Activated CD4-positive, alpha-beta T cell treated with anti-CD3 and anti-CD28 coated beads for 1 hour (primary cell): Measurements from ENCODE around the gene UGT1A5.
"Not testable (repeated sequence)": the region's sequence is repeated elsewhere in the genome, so short reads cannot be mapped to it uniquely, and the experiment has no call there.

ENCODE experiments used
- DNase-seq: peaks from one replicate; pipeline ENCODE4 v3.0.0-alpha.2; 2020

Gene UGT1A5

DNA sequence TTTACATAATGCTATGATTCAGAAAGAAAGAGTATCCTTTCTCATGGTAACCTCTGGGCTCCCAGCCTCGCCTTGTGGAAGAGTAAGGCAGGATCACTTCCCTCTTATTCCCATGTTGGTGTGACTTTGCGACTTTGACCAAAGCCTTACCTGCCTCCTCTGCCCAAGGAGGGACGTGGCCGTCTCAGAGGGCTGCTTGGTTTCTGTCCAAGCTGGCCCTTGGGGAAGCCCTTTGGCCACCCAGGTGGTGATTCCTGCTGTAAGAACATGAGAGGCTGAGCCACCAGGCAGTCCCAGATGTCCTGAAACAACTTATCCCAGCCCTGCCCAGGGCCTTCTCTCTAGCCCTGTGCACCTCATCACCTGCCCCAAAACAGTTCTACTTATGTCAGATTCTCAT lies 14.0 kb upstream of the UGT1A5 start:
- DNase-seq = no peak

DNA sequence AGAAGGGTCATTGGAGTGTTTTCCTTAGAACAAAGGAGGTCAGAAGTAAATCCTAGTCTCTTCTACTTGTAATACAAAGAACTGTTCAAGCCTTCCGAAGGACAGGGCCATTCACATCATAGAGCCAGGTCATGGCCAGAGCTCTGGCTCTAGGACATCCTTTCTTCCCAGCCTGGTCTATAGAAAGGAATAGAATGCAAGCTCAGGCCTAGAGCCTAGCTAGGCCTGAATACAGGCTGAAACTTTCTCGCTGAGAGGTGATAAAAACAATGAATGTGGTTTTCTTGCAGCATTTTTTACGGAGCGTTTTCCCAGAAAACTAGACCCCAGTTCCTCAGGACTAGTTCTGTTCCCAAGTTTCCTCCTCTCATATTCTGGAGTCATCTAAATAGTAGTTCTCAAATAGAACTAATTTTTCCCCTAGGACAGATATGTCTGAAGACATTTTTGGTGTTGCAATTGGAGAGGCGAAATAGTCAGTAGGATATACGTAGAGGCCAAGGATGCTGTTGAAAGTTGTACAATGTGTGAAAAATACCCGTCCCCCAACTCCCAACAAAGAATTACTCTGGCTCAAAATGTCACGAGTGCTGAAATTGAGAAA lies 13.2 kb upstream of the UGT1A5 start:
- DNase-seq = no peak

DNA sequence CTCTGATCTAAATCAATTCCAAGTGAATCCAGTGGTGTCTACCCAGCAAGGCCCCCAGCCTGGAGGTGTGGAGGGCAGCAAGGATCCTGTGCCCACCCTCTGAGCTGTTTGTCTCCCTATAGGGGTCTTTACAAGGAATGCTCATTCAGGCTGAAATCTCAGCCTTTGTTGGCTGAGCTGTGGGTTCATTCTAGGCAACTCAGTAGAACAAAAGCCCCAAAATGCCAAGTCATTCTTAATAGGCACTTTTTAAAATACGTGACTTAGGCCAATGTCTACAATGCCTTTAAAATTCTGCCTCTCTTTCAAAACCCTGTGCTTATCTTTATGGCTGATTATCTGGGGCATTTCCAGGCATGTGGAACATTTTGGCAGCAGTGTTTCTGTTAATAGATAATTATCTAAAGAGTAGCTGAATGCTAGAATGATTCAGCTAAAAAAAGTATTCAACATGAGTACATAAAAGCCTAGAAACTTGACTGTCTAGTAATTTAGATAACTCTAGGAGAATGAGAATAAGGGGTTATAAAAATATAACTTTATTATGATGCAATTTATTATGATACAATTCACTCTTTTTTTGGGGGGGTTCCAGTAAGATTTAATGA lies 12.6 kb upstream of the UGT1A5 start:
- no peak for DNase-seq

DNA sequence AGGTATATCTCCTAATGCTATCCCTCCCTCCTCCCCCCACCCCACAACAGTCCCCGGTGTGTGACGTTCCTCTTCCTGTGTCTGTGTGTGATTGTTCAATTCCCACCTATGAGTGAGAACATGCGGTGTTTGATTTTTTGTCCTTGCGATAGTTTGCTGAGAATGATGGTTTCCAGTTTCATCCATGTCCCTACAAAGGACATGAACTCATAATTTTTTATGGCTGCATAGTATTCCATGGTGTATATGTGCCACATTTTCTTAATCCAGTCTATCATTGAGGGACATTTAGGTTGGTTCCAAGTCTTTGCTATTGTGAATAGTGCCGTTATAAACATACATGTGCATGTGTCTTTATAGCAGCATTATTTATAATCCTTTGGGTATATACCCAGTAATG lies 11.9 kb upstream of the UGT1A5 start:
- DNase-seq = not testable (repeated sequence)

- DNase-seq = no peak
Measured at GRCh38 chr2:233702238-233702637, 10.5 kb upstream of the UGT1A5 start.

- DNase-seq = no peak
Measured at GRCh38 chr2:233705911-233706506, 6.7 kb upstream of the UGT1A5 start.

- no peak for DNase-seq
Measured at GRCh38 chr2:233706720-233707119, 6.0 kb upstream of the UGT1A5 start.

DNA sequence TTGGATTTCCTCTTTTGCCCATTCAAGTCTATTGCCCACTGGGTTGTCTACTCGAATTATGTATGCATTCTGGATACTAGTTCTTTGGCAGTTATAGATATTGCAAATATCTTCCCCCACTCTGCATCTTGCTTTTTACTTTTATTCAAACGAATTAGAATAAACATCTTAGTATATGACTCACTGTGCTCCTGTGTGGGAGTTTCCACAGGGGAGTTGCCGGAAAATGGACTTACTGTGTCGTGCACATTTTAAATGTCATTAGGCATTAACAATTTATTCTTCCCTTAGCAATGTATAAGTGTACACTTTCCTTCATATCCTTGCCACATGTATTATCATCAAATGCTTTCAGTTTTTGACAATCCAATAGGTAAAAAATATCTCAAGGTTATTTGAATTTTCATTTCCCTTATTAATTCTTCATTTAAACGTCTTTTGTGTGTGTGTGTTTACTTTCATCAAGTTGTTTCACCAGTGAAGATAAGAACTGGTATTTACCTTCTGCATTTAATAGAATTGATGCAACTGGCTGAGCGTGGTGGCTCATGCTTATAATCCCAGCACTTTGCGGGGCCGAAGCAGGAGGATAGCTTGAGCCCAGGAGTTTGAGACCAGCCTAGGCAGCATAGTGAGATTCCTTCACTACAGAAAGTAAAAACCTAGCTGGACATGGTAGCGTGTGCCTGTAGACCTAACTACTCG lies 4.6 kb upstream of the UGT1A5 start:
- DNase-seq = no peak

- DNase-seq = no peak
Measured at GRCh38 chr2:233708942-233709341, 3.8 kb upstream of the UGT1A5 start.

DNA sequence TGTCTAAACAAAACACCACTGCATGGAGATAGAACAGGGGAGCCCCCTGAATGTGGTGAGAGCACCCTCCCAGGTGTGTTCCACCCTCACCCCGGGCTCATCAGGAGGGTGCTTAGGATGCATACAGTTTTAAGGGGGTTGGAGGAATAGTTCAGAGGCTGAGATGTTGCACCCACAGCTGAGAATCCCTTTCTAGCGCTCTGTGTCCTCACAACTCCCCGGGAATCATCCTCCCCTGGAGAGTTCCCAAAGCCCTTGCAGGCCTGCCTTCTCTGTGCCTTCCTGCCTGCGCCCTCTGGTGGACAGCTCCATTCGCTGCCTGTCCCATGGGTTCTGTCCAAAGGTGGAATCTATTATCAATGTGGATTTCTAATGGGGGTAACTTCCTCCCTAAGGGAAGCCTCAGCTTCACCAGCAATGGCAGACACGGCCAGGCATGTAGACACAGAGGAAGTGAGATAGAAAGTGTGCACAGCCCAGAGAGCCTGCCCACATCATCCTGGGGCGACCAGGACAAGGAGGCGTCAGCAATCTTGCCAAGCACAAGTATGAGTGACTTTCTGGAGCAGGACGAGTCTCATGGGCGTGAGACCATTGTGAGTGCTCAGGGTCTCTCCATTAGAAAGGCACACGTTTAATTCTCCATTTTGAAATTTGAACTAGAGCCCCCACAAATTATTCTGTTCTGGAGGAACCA lies 1.2 kb upstream of the UGT1A5 start:
- DNase-seq = peak; percentile 42

- no peak for DNase-seq
Measured at GRCh38 chr2:233713262-233713615, 532 bp downstream of the UGT1A5 start.

DNA sequence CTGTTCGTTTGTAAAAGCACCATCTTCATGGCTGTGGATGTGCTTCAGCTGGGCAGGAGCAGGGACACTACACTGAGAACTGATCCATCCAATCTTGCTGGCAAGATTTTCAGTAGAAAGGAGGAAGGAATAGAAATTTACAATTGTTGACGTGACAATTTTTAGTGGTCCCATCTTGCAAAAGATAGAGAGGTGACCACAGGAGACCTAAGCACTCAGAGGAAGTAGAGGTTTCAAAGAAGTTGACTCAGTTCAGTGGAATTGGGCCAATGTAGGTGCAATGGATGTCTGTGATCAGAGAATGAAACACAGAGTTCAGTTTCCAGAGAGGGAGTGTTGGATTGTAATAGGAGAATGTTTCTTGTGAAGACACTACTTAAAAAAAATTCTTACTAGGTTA lies 1.4 kb downstream of the UGT1A5 start:
- no peak for DNase-seq

GRCh38 chr2:233718552-233718951 lies 5.8 kb downstream of the UGT1A5 start, which contains the start of gene UGT1A4:
Gene UGT1A4, plus strand, starts transcription at chr2:233718736. Its CDS starts 85 bp downstream, at chr2:233718821.
- DNase-seq = no peak

GRCh38 chr2:233728723-233729301 lies 16.1 kb downstream of the UGT1A5 start, which contains the start of gene UGT1A3:
Gene UGT1A3, plus strand, starts transcription at chr2:233729042. Its CDS starts 85 bp downstream, at chr2:233729127.
- DNase-seq = no peak

GRCh38 chr2:233736868-233737653 lies 24.4 kb downstream of the UGT1A5 start:
- DNase-seq = not testable (repeated sequence)

DNA sequence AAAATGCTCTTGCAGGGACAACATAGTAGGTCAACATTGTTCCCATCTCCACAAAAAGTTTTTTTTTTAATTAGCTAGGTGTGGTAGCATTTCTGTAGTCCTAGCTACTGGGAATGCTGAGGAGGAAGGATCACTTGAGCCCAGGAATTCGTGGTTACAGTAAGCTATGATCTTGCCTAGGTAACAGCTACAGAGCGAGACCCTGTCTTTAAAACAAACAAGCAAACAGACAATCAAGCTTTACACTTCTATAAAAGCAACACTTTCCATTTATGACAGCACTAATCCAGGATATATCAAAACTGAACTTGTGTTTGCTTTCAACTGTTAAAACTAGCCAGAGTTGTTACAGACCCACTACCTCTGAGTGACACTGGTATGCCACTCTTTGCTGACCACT lies 28.2 kb downstream of the UGT1A5 start:
- no peak for DNase-seq

GRCh38 chr2:233743464-233744259 lies 31.0 kb downstream of the UGT1A5 start:
- no peak for DNase-seq

DNA sequence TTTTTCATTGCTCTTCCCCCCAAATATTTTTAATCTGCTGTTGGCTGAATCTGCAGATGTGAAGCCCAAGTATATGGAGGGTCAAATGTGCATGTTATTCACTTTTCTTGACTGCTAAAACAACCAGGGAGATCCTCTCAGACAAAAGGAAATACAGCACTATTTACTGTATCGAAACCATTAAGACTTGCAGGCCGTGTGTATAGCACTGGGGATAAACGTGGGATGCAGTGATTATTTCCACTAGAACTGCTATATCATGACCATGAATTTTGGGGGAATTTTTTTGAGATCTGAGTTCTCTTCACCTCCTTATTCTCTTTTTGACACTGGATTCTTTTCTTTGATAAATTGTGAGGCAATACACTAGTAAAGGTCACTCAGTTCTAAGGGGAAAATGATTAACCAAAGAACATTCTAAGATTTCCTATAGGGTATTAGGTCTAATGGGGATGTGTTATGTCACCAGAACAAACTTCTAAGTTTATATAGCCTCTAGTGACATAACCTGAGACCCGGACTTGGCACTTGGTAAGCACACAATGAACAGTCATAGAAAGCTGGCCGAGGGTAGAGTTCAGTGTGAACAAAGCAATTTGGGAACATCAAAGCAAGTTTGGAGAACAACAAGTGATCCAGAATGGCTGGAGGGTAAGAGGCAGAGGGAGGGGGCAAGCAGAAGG lies 32.5 kb downstream of the UGT1A5 start:
- no peak for DNase-seq

DNA sequence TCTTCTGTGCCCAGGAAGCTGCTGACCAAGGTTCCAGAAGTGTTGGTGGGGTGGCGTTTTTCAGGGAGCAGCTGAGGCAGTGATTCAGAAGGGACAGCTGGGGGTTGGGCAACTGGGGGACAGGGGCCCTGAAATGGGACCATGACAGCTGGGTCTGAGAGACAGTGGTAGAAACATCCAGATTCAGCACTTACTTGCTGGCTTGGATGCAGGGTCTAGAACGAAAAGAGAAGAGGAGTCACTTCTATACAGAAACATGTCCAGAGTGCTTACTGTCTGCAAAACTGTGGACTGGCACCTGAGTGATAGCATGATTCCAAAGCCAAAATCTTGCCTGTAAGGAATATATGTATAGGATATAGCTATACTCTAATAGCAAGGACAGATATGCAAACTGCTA lies 33.1 kb downstream of the UGT1A5 start:
- DNase-seq = not testable (repeated sequence)

DNA sequence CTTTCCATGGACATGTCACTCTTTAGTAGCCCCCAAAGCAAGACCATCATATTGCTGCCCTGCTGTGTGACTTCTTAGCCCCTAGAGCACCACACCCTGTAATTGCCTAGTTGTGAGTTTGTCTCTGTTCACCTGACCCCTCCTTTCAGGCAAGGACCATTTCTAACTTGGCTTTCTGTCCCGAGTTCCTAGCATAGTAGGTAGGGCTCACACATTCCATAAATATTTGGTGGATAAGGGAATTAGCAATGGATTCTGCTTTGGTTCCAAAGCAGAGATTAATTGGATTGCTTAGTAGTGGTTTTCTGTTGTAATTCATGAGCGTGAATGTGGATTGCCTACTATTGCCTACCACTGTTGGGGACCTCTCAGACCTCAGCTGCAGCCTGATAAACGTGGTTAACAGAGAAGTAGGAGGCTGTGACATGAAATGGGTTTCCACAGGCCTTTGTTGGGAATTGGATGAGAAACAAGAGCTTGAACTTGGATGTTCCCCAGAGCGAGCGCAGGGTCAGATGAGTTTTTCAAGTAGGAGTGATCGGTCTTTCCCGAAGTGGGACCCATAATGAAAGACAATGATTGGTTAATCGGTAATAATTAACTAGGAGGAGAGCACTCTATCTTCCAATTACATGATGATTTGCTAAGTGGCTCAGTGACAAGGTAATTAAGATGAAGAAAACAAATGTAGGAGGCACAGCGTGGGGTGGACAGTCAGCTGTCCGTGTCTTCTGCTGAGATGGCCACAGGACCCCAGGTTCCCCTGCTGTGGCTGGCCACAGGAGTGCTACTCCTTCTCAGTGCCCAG lies 34.0 kb downstream of the UGT1A5 start:
- no peak for DNase-seq
